HG03066 (cell line): ENCODE data around the gene TRPV4.

Experiments
- ATAC-seq: cut with Tn5 transposase; IDR thresholded peaks from one replicate; pipeline ENCODE4 v1.9.1; 2021; ENCODE audit warnings: low read depth; ENCODE audit not compliant: unreplicated experiment

TRPV4 gene

DNA sequence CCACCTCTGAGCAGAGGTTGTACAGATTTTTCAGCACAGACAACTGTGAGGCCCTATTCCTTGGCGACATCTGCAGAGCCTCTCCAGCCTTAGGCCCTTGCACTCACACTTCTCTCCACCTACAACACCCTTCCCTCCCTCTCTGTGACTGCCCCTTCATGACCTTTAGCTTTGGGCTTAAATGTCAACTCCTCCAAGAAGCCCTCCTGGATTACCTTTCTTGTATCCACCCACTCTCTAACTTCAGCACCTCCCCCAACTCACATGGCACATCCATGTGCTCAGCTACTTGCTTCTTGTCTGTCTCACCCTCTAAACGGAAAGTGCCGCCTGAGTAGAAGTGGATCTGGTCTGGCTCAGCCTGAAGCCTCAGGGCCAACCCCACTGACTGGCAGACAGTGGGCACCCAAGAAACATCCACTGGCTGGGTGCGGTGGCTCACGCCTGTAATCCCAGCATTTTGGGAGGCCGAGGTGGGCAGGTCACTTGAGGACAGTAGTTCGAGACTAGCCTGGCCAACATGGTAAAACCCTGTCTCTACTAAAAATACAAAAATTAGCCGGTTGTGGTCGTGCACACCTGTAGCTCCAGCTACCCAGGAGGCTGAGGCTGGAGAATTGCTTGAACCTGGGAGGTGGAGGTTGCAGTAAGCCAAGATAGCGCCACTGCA lies 22.1 kb downstream of the TRPV4 start:
- no peak for ATAC-seq

DNA sequence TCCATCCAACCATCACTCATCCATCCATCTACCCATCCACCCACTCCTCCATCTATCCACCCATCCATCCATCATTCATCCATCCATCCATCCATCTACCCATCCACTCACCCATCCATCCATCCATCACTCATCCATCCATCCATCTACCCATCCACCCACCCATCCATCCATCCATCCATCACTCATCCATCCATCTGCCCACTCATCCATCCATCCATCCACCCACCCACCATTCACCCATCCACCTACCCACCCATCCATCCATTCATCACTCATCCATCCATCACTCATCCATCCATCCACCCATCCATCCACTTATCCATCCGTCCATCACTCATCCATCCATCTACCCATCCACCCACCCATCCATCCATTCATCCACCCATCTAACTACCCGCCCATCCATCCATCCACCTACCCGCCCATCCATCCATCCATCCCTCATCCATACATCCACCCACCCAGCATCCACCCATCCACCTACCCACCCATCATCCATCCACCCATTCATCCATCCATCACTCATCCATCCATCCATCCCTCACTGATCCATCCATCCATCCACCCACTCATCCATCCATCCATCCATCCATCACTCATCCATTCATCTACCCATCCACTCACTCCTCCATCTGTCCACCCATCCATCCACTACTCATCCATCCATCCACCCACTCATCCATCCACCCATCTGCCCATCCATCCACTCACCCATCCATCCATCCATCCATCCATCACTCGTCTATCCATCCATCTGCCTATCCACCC lies 24.1 kb downstream of the TRPV4 start:
- ATAC-seq = no peak

DNA sequence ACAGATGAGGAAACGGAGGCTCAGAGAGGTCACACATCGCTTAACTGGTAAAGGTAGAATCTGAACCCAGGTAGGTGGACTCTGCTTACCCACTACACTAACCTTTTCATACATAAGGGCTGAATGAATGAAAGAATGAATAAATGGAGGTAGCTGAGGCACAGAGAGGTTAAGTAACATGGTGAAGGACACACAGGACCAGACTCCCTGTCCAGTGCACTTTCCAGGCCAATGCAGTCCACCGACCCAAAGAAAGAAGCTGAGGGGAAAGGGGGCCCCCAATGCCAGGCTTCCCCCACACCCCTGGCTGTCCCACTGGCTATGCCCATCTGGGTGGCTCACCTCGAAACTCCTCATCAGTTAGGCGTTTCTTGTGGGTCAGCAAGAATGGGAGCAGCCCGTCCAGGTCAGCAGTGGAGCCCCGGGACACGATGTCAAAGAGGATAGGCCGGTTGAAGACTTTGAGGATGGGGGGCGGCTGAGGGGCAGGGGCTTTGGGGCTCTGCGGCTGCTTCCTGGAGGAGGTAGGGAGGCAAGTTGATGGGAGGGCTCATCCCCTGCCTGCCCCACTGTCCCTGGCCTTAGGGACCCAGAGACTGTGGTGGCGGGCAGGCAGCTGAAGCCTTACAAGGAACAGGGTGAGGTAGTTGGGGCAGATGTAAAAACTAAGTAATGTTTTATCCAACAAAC lies 25.1 kb downstream of the TRPV4 start:
- ATAC-seq = no peak

DNA sequence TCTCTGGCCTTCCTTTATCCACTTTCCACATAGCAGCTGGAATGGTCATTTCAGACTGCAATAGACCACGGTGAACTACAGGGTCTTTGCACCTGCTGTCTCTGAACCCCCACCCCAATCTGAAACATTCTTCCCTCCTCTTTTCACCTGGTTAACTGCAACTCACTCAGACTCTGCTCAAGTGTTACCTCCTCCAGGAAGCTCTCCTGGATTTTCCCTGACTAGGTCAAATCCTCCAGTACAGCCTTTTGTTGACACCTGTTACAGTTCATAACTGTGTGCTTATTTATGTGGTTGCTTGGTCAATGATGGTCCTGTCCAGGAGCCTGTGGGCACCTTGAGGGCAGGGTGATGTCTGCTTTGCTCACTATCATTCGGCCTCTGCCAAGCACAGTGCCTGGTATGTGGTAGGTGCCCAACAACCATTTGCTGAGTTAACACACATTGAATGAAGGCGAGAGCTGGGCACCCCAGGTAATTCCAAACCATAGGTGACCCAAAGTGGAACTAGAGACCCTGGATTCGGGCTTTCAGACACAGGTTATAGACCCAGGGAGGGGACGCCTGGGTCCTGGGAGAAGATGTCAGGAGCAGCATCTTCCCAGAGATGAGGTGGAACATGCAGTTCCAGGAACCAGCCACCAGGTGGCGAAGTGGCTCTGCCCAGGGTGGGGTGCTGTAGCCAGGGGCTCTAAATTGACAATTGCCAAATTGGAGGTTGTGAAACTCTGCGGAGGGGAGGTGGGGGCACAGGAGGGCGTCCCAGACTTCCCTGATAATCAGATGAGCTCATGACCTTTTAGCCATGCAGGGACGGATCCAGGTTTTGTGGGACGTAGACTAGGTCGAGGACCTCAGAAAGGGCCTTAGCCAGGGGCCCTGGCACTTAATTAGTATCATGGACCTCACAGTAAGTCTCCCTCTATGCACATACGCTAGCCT lies 28.1 kb downstream of the TRPV4 start:
- ATAC-seq = no peak

DNA sequence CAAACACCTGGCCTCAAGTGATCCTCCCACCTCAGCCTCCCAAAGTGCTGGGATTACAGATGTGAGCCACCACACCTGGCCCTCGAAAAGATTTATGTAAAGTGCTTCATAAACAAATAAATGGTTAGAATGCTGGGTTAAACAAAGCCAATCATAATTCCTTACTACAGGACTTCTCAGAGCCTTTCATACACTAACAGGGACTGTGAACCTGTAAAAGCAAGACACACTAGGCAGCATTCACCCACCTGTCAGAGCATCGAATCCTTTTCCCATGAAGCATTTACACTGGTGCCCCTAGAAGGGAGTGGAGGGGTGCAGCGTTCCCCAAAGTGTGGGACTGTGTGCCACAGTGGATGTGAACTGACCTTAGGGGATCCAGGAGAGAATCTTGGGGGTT lies 29.5 kb downstream of the TRPV4 start:
- no peak for ATAC-seq

DNA sequence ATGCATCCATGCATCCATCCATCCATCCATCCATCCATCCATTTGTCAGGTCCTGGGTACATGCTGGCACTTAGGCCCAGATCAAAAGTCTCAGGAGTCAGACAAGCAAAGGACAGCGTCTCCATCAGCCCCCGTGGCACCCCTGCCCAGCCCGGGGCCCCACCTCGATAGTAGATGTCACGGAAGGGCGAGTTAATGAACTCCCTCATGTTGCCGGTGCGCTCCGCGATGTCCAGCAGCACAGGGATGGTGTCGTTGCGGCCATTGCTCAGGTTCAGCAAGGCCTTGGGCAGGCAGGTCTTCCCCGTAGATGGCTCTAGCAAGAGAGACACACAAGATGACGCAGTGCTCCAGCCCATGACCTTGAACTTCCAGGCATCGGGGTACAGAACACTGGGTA lies 30.4 kb downstream of the TRPV4 start:
- no peak for ATAC-seq

DNA sequence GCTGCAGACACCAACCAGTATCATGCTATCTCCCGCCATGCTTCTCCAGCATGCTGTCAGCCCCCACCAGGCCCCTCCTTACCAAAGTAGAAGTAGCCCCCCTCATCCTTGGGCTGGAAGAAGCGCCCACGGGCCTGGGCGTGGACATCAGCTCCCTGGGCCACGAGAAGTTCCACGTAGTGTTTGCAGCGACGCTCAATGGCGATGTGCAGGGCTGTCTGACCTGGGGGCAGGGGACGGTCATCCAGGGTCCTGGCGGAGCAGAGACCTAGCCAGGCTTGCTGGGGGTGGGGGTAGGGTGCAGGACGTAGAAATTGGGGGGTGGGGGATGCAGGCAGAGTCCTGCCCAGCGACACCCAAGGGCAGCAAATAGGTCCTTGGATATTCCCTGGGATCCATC lies 32.7 kb downstream of the TRPV4 start:
- ATAC-seq = no peak

DNA sequence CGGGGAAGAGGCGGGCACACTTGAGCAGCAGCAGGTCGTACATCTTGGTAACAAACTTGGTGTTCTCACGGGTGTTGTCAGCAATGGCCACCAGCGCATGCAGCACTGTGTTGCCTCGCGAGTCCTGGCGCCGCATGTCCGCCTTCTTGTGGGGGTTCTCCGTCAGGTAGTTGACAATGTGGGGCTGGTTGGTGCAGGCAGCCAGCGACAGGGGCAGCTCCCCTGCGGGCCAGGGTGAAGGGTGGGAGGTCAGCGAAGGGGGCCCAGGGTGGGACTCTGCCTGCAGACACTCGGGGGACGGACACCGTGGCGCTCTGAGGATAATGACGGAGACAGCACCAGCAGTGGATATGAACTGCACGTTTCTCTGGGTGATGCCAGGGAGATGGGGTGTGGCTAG lies 34.5 kb downstream of the TRPV4 start:
- ATAC-seq = no peak

DNA sequence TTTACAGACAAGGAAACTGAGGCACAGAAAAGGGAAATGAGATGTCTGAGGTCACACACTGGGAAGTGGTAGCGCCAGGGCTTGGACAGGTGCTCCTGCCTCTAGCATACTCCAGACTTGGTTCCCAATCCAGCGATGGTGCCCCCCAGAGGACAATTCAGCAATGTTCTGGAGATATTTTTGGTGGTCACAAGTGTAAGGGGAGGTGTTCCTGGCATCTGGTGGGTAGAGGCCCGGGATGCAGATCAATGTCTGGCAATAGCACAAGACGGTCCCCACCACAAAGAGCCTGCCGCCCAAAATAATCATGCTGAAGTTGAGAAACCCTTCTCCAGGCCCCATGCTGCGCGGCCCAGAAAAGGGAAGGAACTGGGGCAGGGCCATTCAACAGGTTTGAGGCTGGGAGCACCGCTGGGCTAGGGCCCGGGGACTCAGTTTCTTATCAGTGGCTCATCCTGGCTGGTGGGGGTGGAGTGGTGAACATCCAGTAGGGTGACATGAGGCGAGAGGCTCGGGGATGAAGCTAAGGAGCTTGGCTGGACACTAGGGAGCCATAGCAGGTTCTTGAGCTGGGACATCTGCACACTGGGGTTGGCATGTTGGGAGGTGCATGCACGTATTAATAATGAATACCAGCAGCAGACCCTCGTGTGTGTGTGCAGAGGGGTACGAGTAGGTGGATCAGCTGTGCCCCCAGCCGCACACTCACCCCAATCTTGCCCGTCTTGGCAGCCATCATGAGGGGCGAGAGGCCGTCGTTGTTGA lies 35.1 kb downstream of the TRPV4 start:
- no peak for ATAC-seq

DNA sequence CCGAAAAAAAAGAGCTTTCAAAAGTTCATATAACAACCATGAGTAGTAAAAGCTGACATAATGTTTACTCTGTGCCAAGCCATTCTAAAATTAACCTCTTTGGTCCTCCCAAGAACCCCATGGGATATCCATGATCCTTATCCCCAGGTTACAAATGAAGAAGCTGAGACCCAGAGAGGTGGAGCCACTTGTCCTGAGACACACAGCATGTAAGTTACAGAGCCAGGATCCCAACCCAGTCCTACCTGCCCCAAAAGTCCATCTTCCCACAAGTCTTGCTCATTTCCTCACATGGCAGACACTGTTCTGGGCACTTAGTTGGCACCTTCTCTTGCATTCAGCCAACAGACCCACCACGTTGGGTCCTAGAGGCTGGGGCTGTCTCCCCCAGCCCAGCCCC lies 37.1 kb downstream of the TRPV4 start:
- no peak for ATAC-seq

DNA sequence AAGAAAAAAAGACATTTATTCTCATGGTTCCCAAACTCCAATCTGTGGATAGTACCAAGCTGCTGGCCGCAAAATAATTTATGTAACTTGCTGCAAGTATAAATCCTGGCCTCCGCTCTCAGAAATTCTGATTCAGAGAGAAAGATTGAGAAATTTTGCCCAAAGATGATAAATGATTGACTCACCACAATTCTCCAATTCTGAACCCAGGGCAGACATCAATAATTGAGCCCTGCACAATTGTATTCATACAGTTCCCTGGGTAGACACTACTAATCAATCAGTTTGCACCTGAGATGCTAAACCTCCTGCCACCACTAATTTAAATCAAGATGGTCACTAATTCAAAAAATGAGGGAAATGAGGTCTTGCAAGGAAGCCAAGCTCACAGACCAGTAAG lies 38.2 kb downstream of the TRPV4 start:
- ATAC-seq = no peak

DNA sequence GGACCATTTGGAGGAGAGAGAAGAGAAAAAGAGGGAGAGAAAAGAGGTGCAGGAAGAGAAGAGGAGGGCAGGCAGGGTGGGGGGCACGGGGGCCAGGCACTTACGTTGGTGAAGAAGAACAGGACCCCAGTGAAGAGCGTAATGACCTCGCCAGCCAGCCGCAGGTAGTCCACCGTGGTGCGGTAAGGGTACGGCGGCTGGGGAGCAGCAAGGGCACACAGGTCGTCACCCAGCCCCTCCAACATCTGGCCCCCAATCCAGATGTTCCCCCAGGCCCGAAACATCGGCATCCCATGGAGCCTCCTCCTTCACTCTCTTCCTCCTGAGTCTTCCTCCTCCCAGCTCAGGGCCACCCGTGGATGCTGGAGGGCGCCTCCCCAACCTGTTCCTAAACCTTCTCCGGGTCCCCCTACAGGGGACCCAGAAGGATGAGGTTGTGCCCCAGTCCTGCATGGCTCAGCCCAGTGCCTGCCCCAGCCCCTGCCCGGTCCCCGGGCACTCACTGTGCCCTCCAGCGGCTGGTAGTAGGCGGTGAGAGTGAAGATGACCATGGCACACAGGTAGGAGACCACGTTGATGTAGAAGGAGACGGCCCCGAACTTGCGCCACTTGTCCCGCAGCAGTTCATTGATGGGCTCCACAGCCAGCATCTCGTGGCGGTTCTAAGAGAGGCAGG lies 39.2 kb downstream of the TRPV4 start:
- no peak for ATAC-seq

DNA sequence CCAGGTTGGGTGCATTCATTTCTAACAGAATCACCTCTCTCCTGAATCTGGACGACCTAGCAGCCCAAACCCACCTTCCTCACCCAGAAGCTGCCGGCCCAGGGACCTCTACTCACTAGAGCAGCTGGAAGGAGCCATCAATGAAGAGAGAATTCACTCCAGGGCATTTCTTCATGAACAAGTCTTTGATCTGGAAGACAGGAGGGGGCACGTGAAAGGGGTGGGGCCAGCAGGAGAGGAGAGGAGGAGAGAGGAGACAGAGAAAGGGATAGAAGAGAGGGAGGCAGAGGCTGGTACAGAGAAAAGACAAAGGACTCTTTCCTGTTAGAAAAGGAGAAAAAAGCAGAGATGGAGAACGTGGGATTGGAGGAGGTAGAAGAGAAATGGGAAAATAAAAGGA lies 39.8 kb downstream of the TRPV4 start:
- ATAC-seq = no peak

DNA sequence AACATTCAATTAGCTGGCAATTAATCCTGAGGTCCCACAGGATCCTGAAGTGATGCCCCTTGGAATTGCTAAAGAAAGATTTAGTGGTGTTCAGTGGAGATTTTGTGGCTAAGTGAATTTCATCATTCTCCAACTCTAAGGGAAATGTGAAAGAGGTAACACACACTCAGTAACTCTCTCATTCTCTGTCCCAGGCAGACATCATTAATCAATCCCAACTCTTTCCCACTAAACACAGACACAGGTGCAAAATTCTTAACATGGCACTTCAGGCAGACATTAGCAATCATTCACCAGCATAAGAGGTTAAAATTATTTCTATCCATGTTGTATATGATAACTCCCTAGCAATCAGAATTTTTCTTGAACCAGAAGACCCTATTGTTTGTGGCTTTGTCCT lies 40.2 kb downstream of the TRPV4 start:
- ATAC-seq = no peak

DNA sequence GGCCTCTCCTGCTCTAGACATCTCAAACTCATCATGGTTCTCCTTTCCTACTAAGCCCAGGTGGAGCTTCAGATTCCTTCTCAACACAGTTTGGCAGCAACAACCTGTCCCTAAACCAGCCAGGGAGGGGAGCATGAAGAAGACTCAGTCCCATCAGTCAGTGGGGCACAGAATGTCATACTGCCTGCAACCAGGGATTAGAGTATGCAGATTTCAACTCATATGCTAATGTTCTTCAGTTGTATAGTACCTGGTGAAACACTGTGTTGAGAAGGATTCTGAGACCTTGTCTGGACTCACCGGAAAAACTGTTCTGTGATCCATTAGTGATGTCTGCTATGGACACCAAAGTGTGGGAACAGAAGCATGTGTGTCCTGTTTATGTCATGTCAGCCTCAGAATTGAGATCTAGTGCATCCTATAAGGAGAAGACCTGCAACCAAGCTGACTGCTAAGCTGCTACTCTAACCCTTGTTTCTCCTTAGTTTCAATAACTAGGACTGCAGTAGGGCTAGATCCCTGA lies 43.6 kb downstream of the TRPV4 start:
- no peak for ATAC-seq

DNA sequence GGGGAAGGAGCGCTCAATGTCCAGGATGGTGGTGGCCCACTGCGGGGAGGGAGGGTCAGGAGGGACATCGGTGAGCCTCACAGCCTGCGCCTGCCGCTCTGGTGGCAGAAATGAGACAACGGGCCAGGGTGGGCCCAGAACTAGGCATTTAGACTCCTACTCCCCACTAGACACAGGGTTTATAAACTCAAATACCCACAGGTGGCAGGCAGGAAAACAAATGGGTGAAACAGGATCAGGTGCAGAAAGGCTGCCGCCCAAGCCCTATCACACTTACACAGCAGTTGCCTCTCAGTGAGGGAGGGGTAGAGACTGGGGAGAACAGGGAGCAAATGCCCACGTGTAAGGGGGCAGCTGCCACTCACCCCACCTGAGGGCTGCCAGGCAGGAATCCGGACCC lies 46.4 kb downstream of the TRPV4 start:
- no peak for ATAC-seq

DNA sequence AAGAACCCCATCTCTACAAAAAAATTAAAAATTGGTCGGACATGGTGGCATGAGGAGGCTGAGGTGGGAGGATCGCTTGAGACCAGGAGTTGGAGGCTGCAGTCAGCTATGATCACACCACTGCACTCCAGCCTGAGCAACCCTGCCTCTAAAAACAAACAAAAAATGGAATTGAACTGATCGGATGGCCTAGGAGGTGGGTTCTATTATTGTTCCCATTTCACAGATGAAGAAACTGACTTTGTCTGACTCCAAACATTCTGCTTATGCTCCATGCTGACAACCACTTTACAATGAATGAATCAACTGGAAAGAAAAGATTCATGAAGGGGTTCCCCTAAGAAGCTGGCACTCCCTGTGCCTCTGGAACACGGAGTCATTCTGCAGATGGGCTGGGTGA lies 47.3 kb downstream of the TRPV4 start:
- no peak for ATAC-seq

DNA sequence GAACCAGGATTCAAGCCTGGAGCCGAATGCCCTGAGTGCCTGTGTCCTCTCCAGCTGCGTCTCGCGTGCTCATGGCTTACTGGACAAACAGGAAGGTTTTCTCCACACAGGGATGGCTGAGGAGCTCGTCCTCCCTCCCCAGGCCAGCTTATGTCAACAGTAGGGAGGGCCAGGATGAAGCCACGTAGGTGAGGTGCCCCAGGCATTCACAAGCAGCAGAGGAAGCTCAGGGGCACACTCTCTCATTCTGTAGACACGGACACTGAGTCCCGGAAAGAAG lies 49.3 kb downstream of the TRPV4 start:
- no peak for ATAC-seq

DNA sequence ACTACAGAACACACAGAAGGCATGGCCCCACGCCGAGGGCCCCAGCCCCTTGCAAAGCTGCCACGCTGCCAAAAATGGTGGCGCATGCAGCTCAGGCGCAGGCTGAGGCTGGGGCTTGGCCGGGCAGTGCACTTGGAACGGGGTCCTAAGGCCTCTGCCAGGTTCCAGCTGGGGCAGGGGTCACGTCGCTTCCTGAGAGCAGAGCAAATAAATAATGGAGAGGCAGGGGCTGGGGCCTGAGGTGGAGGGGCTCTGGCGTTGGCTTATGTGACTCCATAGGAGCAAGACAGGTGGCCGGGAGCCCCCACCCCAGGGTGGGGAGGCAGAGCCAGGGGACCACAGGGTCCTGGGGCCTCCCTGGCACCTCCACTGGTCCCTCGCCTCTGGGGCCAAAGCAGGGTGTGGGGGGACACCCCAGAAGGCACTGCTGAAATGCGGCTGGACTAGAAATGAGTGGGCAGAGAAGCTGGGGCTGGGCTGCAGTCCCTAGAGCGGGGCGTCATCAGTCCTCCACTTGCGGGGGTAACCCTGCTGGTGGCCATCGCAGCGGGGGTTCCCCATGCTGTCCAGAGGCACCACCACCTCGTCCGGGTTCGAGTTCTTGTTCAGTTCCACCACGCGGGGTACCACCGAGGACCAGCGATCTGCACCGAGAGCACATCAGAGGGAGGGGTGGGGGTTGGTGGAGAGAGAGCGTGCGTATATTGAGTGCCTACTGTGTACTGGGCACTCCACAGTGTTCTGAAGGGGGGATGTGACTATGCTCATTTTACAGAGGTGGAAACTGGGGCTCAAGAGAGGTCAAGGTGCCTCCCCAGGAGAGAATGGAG lies 49.8 kb downstream of the TRPV4 start:
- ATAC-seq = no peak
